SK-N-SH treated with all-trans-retinoic acid at 6 μM for 48 hours (cell line): ENCODE measurements around the gene KLHL3.

Experiments
- ARNTL ChIP-seq: fragments of 450-650 bp; formaldehyde crosslinking; IDR thresholded peaks from 2 replicates; pipeline ENCODE4 v1.5.0; 2020; ENCODE audit warnings: low read depth, mild to moderate bottlenecking, moderate library complexity, borderline replicate concordance
- OSR1 ChIP-seq: fragments of 250-450 bp; sonication (Bioruptor Pico); IDR thresholded peaks from 2 replicates; pipeline ENCODE4 v1.8.0; 2022; ENCODE audit warnings: moderate library complexity, mild to moderate bottlenecking, inconsistent platforms
- RARB ChIP-seq: fragments of 250-450 bp; sonication (Bioruptor Pico); IDR thresholded peaks from 2 replicates; pipeline ENCODE4 v1.8.0; 2021; ENCODE audit warnings: mild to moderate bottlenecking, moderate library complexity
- TCF4 ChIP-seq: fragments of 250-450 bp; sonication (Bioruptor Pico); IDR thresholded peaks from 2 replicates; pipeline ENCODE4 v1.8.0; 2021; ENCODE audit warnings: mild to moderate bottlenecking, moderate library complexity, borderline replicate concordance
- ZC3H10 ChIP-seq: fragments of 250-450 bp; sonication (Bioruptor Pico); IDR thresholded peaks from 2 replicates; pipeline ENCODE4 v1.5.1; 2021; ENCODE audit warnings: mild to moderate bottlenecking, moderate library complexity
- TF ChIP-seq, protein P1 (sequence below): fragments of 250-450 bp; sonication (Bioruptor Pico); IDR thresholded peaks from 2 replicates; pipeline ENCODE4 v1.8.0; 2020; ENCODE audit warnings: mild to moderate bottlenecking, moderate library complexity, borderline replicate concordance
- TF ChIP-seq, protein P2 (sequence below): fragments of 250-450 bp; sonication (Bioruptor Pico); IDR thresholded peaks from 2 replicates; pipeline ENCODE4 v1.5.1; 2020; ENCODE audit warnings: low read depth, mild to moderate bottlenecking, moderate library complexity

DNA sequence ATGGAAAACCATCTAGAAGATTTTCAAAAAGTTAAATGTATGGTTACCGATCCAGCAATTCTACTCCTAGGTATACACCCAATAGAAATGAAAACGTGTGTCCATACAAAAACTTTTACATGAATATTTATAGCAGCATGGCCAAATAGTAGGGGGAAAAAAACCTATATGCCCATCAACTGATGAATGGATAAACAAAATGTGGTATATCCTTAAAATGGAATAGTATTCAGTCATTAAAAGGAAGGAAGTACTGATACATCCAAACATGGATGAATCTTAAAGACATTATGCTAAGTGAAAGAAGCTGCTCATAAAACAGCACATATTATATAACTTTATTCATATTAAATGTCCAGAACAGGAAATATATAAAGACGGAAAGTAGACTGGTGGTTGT, 143.6 kb downstream of the KLHL3 start:
- TF ChIP-seq, protein P1, sequence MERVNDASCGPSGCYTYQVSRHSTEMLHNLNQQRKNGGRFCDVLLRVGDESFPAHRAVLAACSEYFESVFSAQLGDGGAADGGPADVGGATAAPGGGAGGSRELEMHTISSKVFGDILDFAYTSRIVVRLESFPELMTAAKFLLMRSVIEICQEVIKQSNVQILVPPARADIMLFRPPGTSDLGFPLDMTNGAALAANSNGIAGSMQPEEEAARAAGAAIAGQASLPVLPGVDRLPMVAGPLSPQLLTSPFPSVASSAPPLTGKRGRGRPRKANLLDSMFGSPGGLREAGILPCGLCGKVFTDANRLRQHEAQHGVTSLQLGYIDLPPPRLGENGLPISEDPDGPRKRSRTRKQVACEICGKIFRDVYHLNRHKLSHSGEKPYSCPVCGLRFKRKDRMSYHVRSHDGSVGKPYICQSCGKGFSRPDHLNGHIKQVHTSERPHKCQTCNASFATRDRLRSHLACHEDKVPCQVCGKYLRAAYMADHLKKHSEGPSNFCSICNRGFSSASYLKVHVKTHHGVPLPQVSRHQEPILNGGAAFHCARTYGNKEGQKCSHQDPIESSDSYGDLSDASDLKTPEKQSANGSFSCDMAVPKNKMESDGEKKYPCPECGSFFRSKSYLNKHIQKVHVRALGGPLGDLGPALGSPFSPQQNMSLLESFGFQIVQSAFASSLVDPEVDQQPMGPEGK (CRISPR knock-in tag): no peak
- no peak for TF ChIP-seq ARNTL (CRISPR knock-in tag)
- TF ChIP-seq, protein P2, sequence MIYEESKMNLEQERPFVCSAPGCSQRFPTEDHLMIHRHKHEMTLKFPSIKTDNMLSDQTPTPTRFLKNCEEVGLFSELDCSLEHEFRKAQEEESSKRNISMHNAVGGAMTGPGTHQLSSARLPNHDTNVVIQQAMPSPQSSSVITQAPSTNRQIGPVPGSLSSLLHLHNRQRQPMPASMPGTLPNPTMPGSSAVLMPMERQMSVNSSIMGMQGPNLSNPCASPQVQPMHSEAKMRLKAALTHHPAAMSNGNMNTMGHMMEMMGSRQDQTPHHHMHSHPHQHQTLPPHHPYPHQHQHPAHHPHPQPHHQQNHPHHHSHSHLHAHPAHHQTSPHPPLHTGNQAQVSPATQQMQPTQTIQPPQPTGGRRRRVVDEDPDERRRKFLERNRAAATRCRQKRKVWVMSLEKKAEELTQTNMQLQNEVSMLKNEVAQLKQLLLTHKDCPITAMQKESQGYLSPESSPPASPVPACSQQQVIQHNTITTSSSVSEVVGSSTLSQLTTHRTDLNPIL (CRISPR knock-in tag): no peak
- no peak for TF ChIP-seq OSR1 (CRISPR knock-in tag)
- no peak for TF ChIP-seq RARB (CRISPR knock-in tag)
- no peak for TF ChIP-seq TCF4
- TF ChIP-seq ZC3H10 (CRISPR knock-in tag): no peak
